GM12801 (cell line): ENCODE results near the gene GFRA1.

ENCODE experiments used
- CTCF ChIP-seq: IDR thresholded peaks from one replicate; pipeline ENCODE4 v1.5.1; 2011; ENCODE audit warnings: control low read depth; ENCODE audit not compliant: insufficient read length; ENCODE audit errors: extremely low read depth

The GFRA1 gene

GRCh38 chr10:116251602-116252395, 21.2 kb downstream of the GFRA1 start:
- TF ChIP-seq CTCF = no peak

GRCh38 chr10:116247691-116248090, 25.3 kb downstream of the GFRA1 start:
- no peak for TF ChIP-seq CTCF

- no peak for TF ChIP-seq CTCF
Observed at GRCh38 chr10:116246263-116246662, 26.7 kb downstream of the GFRA1 start.

GRCh38 chr10:116245156-116245555, 27.9 kb downstream of the GFRA1 start:
- TF ChIP-seq CTCF = no peak

GRCh38 chr10:116241642-116242410, 31.2 kb downstream of the GFRA1 start:
- TF ChIP-seq CTCF = no peak

- TF ChIP-seq CTCF = no peak
Observed at GRCh38 chr10:116241085-116241484, 31.9 kb downstream of the GFRA1 start.

GRCh38 chr10:116240157-116240950, 32.7 kb downstream of the GFRA1 start:
- TF ChIP-seq CTCF = no peak
